HG03575 (cell line): ENCODE data around the gene NPHP4.

ENCODE experiments used
- ATAC-seq: cut with Tn5 transposase; IDR thresholded peaks from one replicate; pipeline ENCODE4 v1.9.1; 2021; ENCODE audit not compliant: unreplicated experiment, insufficient number of reproducible peaks, low FRiP score; ENCODE audit errors: extremely low read depth

Gene NPHP4

DNA sequence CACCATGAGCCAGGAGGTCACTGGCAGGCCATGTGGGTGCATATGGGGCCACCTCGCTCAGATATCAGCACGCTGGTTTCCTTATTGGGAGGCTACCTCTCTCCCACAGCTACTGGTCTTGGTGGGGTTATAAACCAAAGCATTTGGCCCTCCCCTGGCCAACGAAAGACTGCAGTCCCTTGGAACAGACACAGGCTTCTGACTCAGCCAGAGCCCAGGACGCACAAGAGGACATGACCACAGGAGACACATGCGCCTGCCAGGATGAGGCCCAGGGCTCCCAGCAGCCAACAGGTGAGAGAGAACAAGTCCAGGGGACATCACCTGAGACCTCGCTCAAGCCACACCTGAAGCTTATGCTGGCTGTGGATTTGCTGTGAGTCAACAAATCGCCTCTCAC is 13.8 kb downstream of the NPHP4 start:
- ATAC-seq: no peak

DNA sequence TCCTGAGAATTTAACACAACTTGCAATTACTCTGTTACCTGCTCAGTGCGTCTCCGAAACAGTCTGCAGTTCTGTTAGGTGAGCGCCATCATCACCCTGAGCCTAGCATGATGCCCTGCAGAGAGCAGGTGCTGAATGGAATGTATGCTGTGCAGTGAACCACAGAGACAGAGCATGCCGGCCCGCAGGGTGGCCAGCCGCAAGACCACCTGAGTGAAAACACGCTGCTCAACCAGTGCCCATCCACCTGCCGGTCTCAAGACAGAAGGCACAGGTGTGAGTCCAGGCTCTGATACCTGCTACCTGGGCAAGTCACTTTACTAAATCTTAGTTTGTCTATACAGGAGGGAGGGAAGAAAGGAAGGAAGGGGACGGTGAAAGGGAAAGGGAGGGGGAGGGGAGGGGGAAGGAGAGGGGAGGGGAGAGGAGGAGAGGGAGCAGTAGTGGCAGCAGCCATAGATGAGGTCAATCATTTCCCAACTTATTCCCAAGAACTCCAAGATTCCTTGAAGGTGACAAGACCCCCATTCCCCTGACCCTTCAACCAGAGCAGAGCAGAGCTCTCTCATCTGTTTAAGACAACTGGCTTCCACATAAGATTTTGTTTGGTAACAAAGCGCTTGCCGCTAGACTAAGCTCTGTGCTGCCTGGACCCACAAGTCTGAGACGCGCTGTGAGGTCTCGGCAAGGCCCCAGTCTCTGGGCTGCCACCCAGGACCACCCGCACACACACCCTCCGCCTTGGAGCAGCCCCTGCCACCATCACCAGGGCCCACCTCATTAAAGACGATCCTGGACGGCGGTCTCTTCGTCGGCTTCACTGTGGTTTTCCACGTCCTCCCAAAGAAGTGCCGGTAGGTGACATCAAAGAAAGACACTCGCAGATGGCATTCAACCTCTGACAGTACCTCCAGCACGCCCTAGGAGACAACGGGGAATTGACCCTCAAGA is 14.5 kb downstream of the NPHP4 start:
- no peak for ATAC-seq

GRCh38 chr1:5976726-5977493 is 15.3 kb downstream of the NPHP4 start:
- ATAC-seq: no peak

DNA sequence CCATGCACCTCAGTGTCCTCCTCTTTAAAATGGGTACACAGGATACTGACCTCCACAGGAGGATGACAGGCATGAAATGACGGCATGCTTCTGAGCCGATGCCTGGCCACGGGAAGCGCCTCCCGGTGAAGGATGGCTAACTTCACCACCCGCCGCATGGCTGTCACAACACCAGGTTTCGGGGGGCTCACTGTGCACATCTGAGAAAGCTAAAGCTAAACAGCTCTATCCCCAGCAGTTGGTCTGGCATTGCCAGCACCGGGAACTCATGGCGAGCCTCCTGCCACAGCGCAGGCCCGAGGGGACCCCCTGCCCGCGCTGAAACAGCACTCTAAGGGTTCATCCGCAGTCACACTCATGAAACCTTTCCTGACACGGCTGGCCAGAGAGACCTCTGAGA is 16.0 kb downstream of the NPHP4 start:
- no peak for ATAC-seq

DNA sequence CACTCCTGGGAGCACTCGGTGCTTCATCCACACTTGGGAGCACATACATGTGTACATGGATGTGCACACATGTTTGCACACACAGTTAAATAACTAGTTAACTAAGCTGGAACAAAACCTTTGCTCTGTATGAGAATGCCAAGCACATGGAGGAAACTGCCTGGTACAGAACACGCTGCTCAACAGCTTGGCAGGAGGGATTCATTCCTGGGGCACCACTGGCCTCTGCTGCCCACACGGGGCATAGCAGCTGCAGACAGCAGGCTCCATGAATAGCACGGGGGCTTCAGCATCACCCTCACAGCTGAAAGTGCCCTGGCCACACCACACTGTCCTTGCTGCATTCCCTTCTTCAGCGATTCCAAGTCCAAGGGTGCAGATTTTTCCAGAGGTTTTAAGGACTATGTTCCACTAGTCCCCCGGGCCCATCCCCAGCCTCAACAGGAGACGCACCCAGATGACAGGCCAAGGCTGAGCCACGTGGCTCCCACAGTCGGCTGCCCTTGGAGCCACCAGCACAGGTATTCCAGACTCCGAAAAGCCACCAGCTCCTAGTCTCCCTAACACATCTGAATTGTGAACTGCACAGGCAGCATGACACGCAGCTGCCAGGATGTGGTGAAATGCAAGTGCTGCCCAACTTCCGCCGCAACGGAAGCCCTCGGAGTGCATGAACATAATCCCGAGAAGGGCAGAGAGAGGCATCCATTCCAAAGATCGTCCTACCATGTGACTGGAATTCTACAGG is 16.9 kb downstream of the NPHP4 start:
- no peak for ATAC-seq

- no peak for ATAC-seq
Observed at GRCh38 chr1:5974631-5975030, 17.6 kb downstream of the NPHP4 start.

DNA sequence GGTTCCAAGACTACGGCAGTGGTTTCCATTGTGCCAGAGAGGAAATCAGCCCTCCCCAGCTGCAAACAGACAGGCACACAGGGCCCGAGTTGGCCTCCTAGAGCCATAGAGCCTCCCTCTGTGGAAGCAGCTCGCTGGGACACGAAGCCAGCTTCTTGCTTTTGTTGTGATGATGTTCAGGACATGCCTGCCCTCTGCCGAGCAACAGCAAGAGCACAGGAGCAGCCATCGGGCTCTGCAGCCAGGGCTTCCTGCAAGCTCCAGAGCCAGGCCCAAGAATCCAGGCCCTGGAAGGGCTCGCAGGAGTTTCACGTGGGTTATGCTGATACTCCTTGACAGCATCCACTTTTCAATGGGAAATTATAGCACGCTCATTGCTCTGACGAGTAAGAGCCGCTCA is 18.5 kb downstream of the NPHP4 start:
- no peak for ATAC-seq

DNA sequence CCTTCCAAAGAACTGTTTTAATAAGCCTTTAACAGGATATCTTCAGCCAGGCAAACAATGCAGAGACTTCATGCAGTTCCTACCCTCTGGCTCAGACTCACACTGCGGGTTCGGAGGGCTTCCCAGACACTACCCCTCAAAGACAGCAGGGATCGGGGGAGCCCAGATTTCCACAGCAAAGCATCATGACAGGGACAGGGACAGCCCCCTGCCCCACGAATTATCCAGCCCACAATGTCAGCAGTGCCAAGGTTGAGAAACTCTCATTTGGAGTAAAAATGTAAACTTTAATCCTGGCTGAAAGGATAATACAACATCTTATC is 20.1 kb downstream of the NPHP4 start:
- ATAC-seq: no peak

DNA sequence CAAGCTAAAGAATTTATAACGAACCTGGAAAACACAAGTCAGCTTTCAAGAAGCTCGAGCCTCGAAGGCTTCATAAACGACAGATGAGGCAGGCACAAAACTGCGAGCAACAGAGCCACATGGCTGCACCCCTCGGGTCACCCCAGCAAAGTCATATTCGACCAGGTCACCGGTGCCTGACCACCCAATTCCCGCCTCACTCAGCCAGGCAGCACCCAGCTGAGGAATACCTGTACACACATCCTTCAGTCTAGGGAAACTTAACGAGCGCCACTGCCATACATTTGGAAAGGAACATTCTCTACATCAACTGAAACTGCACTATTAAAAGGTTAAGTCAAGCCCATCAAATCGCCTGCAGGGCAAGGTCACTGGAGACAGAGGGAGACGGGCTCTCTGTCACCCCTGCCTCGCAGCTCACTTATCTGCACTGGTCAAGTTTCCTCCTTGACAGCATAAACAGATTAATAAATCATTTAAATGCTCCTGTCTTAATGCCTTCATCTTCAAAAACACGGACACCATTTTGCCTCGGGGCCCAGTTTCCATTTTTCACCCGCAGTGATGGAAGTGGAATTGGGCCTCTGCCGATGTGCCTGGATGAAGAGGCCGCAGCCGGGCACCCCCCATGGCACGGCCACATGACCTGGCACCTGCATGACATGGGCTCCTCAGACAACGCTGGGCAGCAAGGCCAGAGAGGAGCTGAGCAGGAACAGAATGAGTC is 20.6 kb downstream of the NPHP4 start:
- no peak for ATAC-seq

- ATAC-seq: no peak
Observed at GRCh38 chr1:5970610-5971273, 21.5 kb downstream of the NPHP4 start.

DNA sequence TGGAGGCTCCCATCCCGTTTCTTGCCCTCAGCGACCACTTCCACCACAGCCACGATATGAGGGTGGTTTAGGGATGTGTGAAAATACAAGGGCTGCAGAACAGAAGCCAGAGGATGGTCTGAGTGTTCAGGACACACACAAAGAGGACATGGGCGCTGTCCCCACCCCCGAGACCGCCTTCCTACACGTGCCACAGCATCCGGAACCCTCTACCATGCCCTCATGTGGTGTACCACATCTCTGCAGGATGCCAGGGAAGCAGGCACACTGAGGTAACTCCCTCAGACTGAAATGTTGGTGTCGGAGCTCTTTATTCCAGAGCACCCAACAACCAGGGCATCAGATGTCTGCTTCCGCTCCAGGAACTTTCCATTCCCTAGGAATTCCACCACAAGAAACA is 23.1 kb downstream of the NPHP4 start:
- ATAC-seq: no peak

GRCh38 chr1:5968161-5968736 is 24.0 kb downstream of the NPHP4 start:
- no peak for ATAC-seq

- ATAC-seq: no peak
Observed at GRCh38 chr1:5967351-5968160, 24.7 kb downstream of the NPHP4 start.

DNA sequence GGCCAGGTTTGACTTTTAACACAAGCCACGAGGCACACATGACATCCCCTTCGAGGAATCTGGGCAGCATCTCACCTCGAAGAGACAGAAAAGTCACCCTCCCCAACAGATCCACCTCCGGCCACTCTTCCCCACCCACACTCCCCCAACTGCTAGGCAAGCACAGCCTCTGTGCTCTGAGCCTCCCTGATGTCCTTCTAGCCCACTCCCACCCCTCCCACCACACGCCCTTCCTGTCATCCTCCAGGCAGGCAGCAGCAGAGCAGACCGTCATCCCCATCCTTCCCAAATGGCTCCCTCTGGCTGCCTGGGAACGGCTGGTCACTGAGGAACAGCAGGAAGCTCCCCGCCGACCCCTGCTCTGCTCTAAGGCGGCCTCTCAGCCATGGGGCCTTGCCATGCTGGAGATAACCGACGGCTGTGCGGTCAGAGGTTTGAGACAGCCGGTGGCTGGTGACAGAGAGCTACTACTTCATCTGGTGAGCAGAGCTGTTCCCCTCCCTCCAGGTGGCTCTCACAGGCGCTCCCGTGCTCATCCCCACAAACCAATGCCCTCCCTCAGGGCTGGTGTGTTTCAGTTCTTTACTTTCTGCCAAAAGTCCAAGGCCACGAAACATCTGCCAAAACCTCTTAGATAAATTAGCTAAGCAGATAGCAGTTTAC is 25.6 kb downstream of the NPHP4 start:
- ATAC-seq: no peak

DNA sequence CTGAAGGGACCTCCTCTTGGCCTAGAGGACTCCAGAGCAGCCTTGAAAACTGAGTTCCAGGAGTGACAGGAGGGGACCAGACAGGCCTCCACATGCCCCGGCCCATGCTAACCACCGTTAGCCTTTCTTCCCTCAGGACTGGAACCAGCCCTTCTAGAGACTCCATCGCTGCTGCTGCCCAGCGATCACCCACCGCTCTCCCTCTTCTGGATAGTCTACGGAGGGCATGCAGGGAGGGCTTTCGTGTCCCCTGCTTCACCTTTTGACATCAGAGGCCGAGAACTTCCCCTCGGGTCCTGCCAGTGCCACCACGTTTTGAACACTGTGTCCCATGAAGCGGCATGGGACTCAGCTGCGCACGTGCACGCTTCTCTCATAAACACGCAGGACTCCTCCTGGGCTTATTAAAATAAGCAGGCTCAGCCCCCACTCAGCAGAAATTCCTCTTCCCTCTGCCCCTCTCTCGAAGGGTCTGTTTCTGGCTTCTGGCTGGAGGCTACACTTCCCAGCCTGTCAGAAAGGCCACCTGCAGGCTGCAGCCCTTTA is 26.6 kb downstream of the NPHP4 start:
- ATAC-seq: no peak

DNA sequence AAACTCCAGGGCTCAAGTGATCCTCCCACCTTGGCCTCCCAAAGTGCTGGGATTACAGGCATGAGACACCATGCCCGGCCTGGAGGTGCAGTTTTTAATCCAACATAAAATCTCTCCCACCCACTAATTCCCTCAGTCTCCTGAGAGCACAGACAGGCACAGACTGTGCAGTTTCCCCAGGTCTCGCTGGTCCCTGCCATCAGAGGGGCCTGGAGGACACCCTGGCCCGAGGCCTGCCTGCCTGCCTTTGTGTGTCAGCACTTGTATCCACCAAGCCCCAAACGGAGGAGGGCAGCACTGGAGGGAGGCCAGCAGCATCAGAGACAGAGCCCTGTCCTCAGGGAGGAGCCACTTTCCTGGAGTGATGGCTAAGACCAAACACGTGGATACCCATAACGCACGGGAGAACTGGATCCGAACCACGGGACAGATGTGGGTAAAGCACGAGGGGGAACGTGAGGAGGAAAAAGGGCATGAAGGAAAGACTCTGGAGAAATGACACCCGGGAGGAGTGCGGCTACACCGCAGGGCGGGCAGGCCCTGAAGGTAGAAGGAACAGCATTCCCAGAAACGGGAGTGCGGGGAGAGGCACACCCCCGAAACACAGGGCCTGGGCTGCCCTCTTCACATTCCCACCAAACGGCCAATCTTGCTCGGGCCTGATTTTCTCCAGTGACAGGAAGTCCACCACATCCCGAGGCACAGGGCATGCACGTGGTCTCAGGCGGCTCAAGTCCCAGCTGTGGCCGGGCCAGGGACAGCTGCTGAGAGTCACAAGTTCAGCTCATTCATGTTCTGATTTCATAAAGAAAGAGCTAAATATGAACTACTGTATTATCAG is 29.7 kb downstream of the NPHP4 start:
- ATAC-seq: no peak
